Fibroblast of villous mesenchyme (primary cell): ENCODE measurements around the gene NRXN3. TPM values are rescaled to one million over a fixed set of nuclear protein-coding genes. Genes with fewer than 3 reads are reported as not detected.
"Not testable (repeated sequence)": the region's sequence is repeated elsewhere in the genome, so short reads cannot be mapped to it uniquely, and the experiment has no call there.

ENCODE experiments used
- DNase-seq: peaks from one replicate; pipeline ENCODE4 v3.0.0-alpha.2; 2010; ENCODE audit warnings: low read depth
- H3K4me3 ChIP-seq: 2 replicates; pipeline ENCODE4 v1.5.1; 2011; ENCODE audit warnings: low read depth, mild to moderate bottlenecking, low read length
- CTCF ChIP-seq: IDR thresholded peaks from 2 replicates; pipeline ENCODE4 v1.5.1; 2012; ENCODE audit warnings: low read depth, mild to moderate bottlenecking, low read length; ENCODE audit not compliant: insufficient read depth
- total RNA-seq: library from RNA; depleted of rRNA; stranded (reverse); fragments of >200 nt; gene quantifications from 2 replicates; pipeline ENCODE4 v1.2.3, GENCODE V29; 2012

The NRXN3 gene
- total RNA-seq, 1 donor = 7.3 TPM

- no peak overlapping the region for H3K4me3 ChIP-seq
- no peak for TF ChIP-seq CTCF
- no peak for DNase-seq
These were observed 247.4 kb downstream of the NRXN3 start for GRCh38 chr14:78417532-78417931.

- DNase-seq = no peak
- TF ChIP-seq CTCF = no peak
- H3K4me3 ChIP-seq = no peak overlapping the region
These were observed 254.1 kb downstream of the NRXN3 start for GRCh38 chr14:78424311-78424710.

- no peak for DNase-seq
- TF ChIP-seq CTCF = no peak
- no peak overlapping the region for H3K4me3 ChIP-seq
These were observed 255.2 kb downstream of the NRXN3 start for GRCh38 chr14:78425330-78425729.

GRCh38 chr14:78425782-78426181 lies 255.6 kb downstream of the NRXN3 start:
- no peak for TF ChIP-seq CTCF
- no peak for DNase-seq
- H3K4me3 ChIP-seq = no peak overlapping the region

GRCh38 chr14:78432046-78432445 lies 261.9 kb downstream of the NRXN3 start:
- no peak for DNase-seq
- H3K4me3 ChIP-seq = no peak overlapping the region
- TF ChIP-seq CTCF = no peak

- H3K4me3 ChIP-seq = not testable (repeated sequence)
These were observed 267.3 kb downstream of the NRXN3 start for GRCh38 chr14:78437448-78437847.

GRCh38 chr14:78440356-78440894 lies 270.3 kb downstream of the NRXN3 start:
- TF ChIP-seq CTCF = no peak
- no peak for DNase-seq
- H3K4me3 ChIP-seq = no peak overlapping the region

More at GRCh38 chr14:78437448-78437847, 267.3 kb downstream of the NRXN3 start:
- not testable (repeated sequence) for DNase-seq
